WTC11 (cell line): Measurements from ENCODE around the gene RNU5B-1. TPM values are rescaled to one million over a fixed set of nuclear protein-coding genes. Genes with fewer than 3 reads are reported as not detected.

Source experiments
- ATAC-seq: fragments of 200-7000 bp; cut with Tn5 transposase; 2 replicates; pipeline ENCODE4 v1.10.0; 2021; ENCODE audit warnings: mild to moderate bottlenecking, moderate library complexity
- CTCF ChIA-PET: fragments of 300-600 bp; sonication (Branson Sonifier 250); formaldehyde crosslinking; loops from one replicate; lab custom pipeline; 2021; ENCODE audit warnings: antibody characterized with exemption; lab: Charles Lee
- POLR2A ChIA-PET: fragments of 350-600 bp; sonication (Branson Sonifier 250); formaldehyde crosslinking; loops from one replicate; lab custom pipeline; 2021; ENCODE audit warnings: antibody characterized with exemption; lab: Charles Lee
- DNase-seq: peaks from one replicate; pipeline ENCODE4 v3.0.0; 2021; ENCODE audit warnings: low spot score
- H3K27ac Mint-ChIP-seq: 2 replicates; pipeline ENCODE4 v1.8.0; 2021; ENCODE audit warnings: mixed read lengths
- H3K27me3 Mint-ChIP-seq: 2 replicates; pipeline ENCODE4 v1.8.0; 2021; ENCODE audit warnings: low read depth, mild to moderate bottlenecking, moderate library complexity, mixed read lengths
- H3K36me3 Mint-ChIP-seq: 2 replicates; pipeline ENCODE4 v1.8.0; 2021; ENCODE audit warnings: mixed read lengths
- H3K4me1 Mint-ChIP-seq: 2 replicates; pipeline ENCODE4 v1.8.0; 2022; ENCODE audit warnings: mixed read lengths
- H3K4me3 Mint-ChIP-seq: 2 replicates; pipeline ENCODE4 v1.8.0; 2021; ENCODE audit warnings: mild to moderate bottlenecking, moderate library complexity, mixed read lengths
- H3K9me3 Mint-ChIP-seq: 2 replicates; pipeline ENCODE4 v1.8.0; 2021; ENCODE audit warnings: mixed read lengths
- AFF4 ChIP-seq: sonication (generic); formaldehyde crosslinking; IDR thresholded peaks from 2 replicates; pipeline ENCODE4 v1.8.1; 2023; ENCODE audit warnings: mild to moderate bottlenecking, missing genetic modification reagents, borderline replicate concordance
- FOXP4 ChIP-seq: sonication (generic); formaldehyde crosslinking; IDR thresholded peaks from 2 replicates; pipeline ENCODE4 v1.8.0; 2022; ENCODE audit warnings: mild to moderate bottlenecking, missing genetic modification reagents
- GRHL2 ChIP-seq: fragments of 250-450 bp; sonication (Bioruptor Pico); IDR thresholded peaks from 2 replicates; pipeline ENCODE4 v1.8.0; 2022; ENCODE audit warnings: mild to moderate bottlenecking, moderate library complexity; ENCODE audit not compliant: insufficient replicate concordance, severe bottlenecking
- IRF2 ChIP-seq: sonication (generic); formaldehyde crosslinking; IDR thresholded peaks from 2 replicates; pipeline ENCODE4 v1.8.0; 2022; ENCODE audit warnings: low read depth, missing genetic modification reagents, borderline replicate concordance
- KAT7 ChIP-seq: sonication (generic); formaldehyde crosslinking; IDR thresholded peaks from 2 replicates; pipeline ENCODE4 v1.8.1; 2023; ENCODE audit warnings: missing genetic modification reagents, mild to moderate bottlenecking, borderline replicate concordance
- MXD4 ChIP-seq: fragments of 250-450 bp; sonication (Bioruptor Pico); IDR thresholded peaks from 2 replicates; pipeline ENCODE4 v1.8.0; 2021; ENCODE audit warnings: mild to moderate bottlenecking, moderate library complexity, borderline replicate concordance
- MYBL2 ChIP-seq: sonication (generic); formaldehyde crosslinking; IDR thresholded peaks from 2 replicates; pipeline ENCODE4 v1.8.1; 2023; ENCODE audit warnings: mild to moderate bottlenecking, moderate library complexity, missing genetic modification reagents
- NFE2L1 ChIP-seq: sonication (generic); formaldehyde crosslinking; IDR thresholded peaks from 2 replicates; pipeline ENCODE4 v1.8.1; 2023; ENCODE audit warnings: missing genetic modification reagents
- RORB ChIP-seq: fragments of 250-450 bp; sonication (Bioruptor Pico); IDR thresholded peaks from 2 replicates; pipeline ENCODE4 v1.9.0; 2021; ENCODE audit warnings: mild to moderate bottlenecking
- SMAD4 ChIP-seq: sonication (generic); formaldehyde crosslinking; IDR thresholded peaks from 2 replicates; pipeline ENCODE4 v1.8.0; 2022; ENCODE audit warnings: mild to moderate bottlenecking, missing genetic modification reagents
- SOX15 ChIP-seq: fragments of 250-450 bp; sonication (Bioruptor Pico); IDR thresholded peaks from 2 replicates; pipeline ENCODE4 v1.9.0; 2021; ENCODE audit warnings: mild to moderate bottlenecking
- TCF7 ChIP-seq: sonication (generic); formaldehyde crosslinking; IDR thresholded peaks from 2 replicates; pipeline ENCODE4 v1.8.0; 2022; ENCODE audit warnings: mild to moderate bottlenecking, low read depth, missing genetic modification reagents, moderate library complexity
- total RNA-seq: library from RNA; stranded (reverse); gene quantifications from 3 replicates; pipeline ENCODE4 v1.2.3, GENCODE V29; 2021
- TF ChIP-seq, protein P1 (sequence below): sonication (generic); formaldehyde crosslinking; conservative IDR thresholded peaks from 2 replicates; pipeline ENCODE4 v1.8.1; 2023; ENCODE audit warnings: mild to moderate bottlenecking, low read depth, missing genetic modification reagents, moderate library complexity
- TF ChIP-seq, protein P2 (sequence below): sonication (generic); formaldehyde crosslinking; conservative IDR thresholded peaks from 2 replicates; pipeline ENCODE4 v1.8.1; 2022; ENCODE audit warnings: mild to moderate bottlenecking, missing genetic modification reagents
- TF ChIP-seq, protein P3 (sequence below): sonication (generic); formaldehyde crosslinking; IDR thresholded peaks from 2 replicates; pipeline ENCODE4 v1.8.1; 2022; ENCODE audit warnings: mild to moderate bottlenecking, missing genetic modification reagents, moderate library complexity, borderline replicate concordance
- TF ChIP-seq, protein P4 (sequence below): sonication (generic); formaldehyde crosslinking; IDR thresholded peaks from 2 replicates; pipeline ENCODE4 v1.8.1; 2023; ENCODE audit warnings: mild to moderate bottlenecking, moderate library complexity, missing genetic modification reagents

The RNU5B-1 gene
- total RNA-seq, 1 experiment from 2014 or later: not detected

GRCh38 chr15:65278480-65278879 lies 26.0 kb upstream of the RNU5B-1 start:
- DNase-seq: no peak
- H3K27me3 Mint-ChIP-seq: no peaks in the 10 kb centered on the region
- H3K4me1 Mint-ChIP-seq: peaks cover 5% of the 10 kb centered on the region; the same call in 1 of the 2 replicates
- H3K36me3 Mint-ChIP-seq: no peaks in the 10 kb centered on the region
- CTCF ChIA-PET: interaction anchor here (0.9 to 1.8 kb wide), 5 partner anchors 7 to 41 kb away, joined by 3 to 9 read pairs (median 5); partner anchors contain the start of gene PARP16
- no peaks in the 10 kb centered on the region for H3K9me3 Mint-ChIP-seq
- POLR2A ChIA-PET: no interaction called here
- no peak for TF ChIP-seq RORB (CRISPR knock-in tag)
- no peak for TF ChIP-seq MXD4 (CRISPR knock-in tag)
- TF ChIP-seq, protein P1, sequence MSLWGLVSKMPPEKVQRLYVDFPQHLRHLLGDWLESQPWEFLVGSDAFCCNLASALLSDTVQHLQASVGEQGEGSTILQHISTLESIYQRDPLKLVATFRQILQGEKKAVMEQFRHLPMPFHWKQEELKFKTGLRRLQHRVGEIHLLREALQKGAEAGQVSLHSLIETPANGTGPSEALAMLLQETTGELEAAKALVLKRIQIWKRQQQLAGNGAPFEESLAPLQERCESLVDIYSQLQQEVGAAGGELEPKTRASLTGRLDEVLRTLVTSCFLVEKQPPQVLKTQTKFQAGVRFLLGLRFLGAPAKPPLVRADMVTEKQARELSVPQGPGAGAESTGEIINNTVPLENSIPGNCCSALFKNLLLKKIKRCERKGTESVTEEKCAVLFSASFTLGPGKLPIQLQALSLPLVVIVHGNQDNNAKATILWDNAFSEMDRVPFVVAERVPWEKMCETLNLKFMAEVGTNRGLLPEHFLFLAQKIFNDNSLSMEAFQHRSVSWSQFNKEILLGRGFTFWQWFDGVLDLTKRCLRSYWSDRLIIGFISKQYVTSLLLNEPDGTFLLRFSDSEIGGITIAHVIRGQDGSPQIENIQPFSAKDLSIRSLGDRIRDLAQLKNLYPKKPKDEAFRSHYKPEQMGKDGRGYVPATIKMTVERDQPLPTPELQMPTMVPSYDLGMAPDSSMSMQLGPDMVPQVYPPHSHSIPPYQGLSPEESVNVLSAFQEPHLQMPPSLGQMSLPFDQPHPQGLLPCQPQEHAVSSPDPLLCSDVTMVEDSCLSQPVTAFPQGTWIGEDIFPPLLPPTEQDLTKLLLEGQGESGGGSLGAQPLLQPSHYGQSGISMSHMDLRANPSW: no peak
- TF ChIP-seq KAT7 (CRISPR knock-in tag): no peak
- TF ChIP-seq, protein P2, sequence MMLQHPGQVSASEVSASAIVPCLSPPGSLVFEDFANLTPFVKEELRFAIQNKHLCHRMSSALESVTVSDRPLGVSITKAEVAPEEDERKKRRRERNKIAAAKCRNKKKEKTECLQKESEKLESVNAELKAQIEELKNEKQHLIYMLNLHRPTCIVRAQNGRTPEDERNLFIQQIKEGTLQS: no peak
- no peak for TF ChIP-seq TCF7 (CRISPR knock-in tag)
- no peak for TF ChIP-seq MYBL2 (CRISPR knock-in tag)
- TF ChIP-seq NFE2L1 (CRISPR knock-in tag): no peak
- TF ChIP-seq AFF4 (CRISPR knock-in tag): no peak
- TF ChIP-seq, protein P3, sequence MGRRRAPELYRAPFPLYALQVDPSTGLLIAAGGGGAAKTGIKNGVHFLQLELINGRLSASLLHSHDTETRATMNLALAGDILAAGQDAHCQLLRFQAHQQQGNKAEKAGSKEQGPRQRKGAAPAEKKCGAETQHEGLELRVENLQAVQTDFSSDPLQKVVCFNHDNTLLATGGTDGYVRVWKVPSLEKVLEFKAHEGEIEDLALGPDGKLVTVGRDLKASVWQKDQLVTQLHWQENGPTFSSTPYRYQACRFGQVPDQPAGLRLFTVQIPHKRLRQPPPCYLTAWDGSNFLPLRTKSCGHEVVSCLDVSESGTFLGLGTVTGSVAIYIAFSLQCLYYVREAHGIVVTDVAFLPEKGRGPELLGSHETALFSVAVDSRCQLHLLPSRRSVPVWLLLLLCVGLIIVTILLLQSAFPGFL (CRISPR knock-in tag): no peak
- no peak for TF ChIP-seq GRHL2 (CRISPR knock-in tag)
- no peak for TF ChIP-seq SMAD4
- TF ChIP-seq FOXP4 (CRISPR knock-in tag): no peak
- TF ChIP-seq IRF2: no peak
- TF ChIP-seq, protein P4, sequence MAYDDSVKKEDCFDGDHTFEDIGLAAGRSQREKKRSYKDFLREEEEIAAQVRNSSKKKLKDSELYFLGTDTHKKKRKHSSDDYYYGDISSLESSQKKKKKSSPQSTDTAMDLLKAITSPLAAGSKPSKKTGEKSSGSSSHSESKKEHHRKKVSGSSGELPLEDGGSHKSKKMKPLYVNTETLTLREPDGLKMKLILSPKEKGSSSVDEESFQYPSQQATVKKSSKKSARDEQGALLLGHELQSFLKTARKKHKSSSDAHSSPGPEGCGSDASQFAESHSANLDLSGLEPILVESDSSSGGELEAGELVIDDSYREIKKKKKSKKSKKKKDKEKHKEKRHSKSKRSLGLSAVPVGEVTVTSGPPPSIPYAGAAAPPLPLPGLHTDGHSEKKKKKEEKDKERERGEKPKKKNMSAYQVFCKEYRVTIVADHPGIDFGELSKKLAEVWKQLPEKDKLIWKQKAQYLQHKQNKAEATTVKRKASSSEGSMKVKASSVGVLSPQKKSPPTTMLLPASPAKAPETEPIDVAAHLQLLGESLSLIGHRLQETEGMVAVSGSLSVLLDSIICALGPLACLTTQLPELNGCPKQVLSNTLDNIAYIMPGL: no peak
- TF ChIP-seq SOX15: no peak
- no peak overlapping the region for H3K27ac Mint-ChIP-seq
- no peak overlapping the region for H3K4me3 Mint-ChIP-seq
- ATAC-seq: no peak
